ENCODE measurements around the gene E2F2.
"Not testable (repeated sequence)": the region's sequence is repeated elsewhere in the genome, so short reads cannot be mapped to it uniquely, and the experiment has no call there.

Gene E2F2

GRCh38 chr1:23522244-23522982, 8.6 kb downstream of the E2F2 start:
- DNase-seq = no peak

- no peak for DNase-seq
Observed at GRCh38 chr1:23521588-23521987, 9.4 kb downstream of the E2F2 start.

- DNase-seq = no peak
Observed at GRCh38 chr1:23517581-23517980, 13.5 kb downstream of the E2F2 start.

- no peak for DNase-seq
Observed at GRCh38 chr1:23515905-23516304, 15.1 kb downstream of the E2F2 start.

- DNase-seq = no peak
Observed at GRCh38 chr1:23514111-23514679, 16.8 kb downstream of the E2F2 start.

- no peak for DNase-seq
Observed at GRCh38 chr1:23509896-23510295, 21.1 kb downstream of the E2F2 start.

- DNase-seq = no peak
Observed at GRCh38 chr1:23506376-23507107, 24.5 kb downstream of the E2F2 start.

GRCh38 chr1:23505851-23506250, 25.2 kb downstream of the E2F2 start:
- DNase-seq = no peak

GRCh38 chr1:23504156-23504555, 26.9 kb downstream of the E2F2 start:
- DNase-seq = not testable (repeated sequence)

- no peak for DNase-seq
Observed at GRCh38 chr1:23502951-23503350, 28.1 kb downstream of the E2F2 start.

GRCh38 chr1:23500466-23500865, 30.6 kb downstream of the E2F2 start:
- DNase-seq = no peak

- DNase-seq = no peak
Observed at GRCh38 chr1:23497777-23498439, 33.1 kb downstream of the E2F2 start.

- no peak for DNase-seq
Observed at GRCh38 chr1:23496490-23497181, 34.4 kb downstream of the E2F2 start.

GRCh38 chr1:23494836-23495235, 36.2 kb downstream of the E2F2 start:
- not testable (repeated sequence) for DNase-seq

- DNase-seq = not testable (repeated sequence)
Observed at GRCh38 chr1:23492776-23493175, 38.3 kb downstream of the E2F2 start.

- DNase-seq = no peak
Observed at GRCh38 chr1:23492132-23492720, 38.8 kb downstream of the E2F2 start.

GRCh38 chr1:23489842-23490241, 41.2 kb downstream of the E2F2 start:
- no peak for DNase-seq

GRCh38 chr1:23485002-23485332, 46.1 kb downstream of the E2F2 start:
- DNase-seq = no peak

- DNase-seq = peak; percentile 97
Observed at GRCh38 chr1:23484253-23485001, 46.6 kb downstream of the E2F2 start.

GRCh38 chr1:23483321-23484252, 47.4 kb downstream of the E2F2 start, which contains the start of gene ASAP3:
Gene ASAP3 (minus strand): TSS chr1:23484179. CDS start chr1:23484133, 46 bp downstream.
- peak; percentile 19 for DNase-seq

GRCh38 chr1:23481904-23482303, 49.1 kb downstream of the E2F2 start:
- DNase-seq = no peak
